Ovary (tissue), 9 donors: ENCODE results near the gene SYT2. TPM values are rescaled to one million over a fixed set of nuclear protein-coding genes. Genes with fewer than 3 reads are reported as not detected.
A peak's percentile ranks its signal among the peaks of the same experiment; 100 is the strongest.
"Not testable (repeated sequence)": the region's sequence is repeated elsewhere in the genome, so short reads cannot be mapped to it uniquely, and the experiment has no call there.

ENCODE experiments used
- DNase-seq, 5 donors: peaks; one replicate each; pipeline ENCODE4 v3.0.0-alpha.2; 2019 to 2020
- H3K27ac ChIP-seq, 2 donors: fragments of 200-600 bp; one replicate each; pipeline versions ENCODE4 v1.5.1 to v1.8.0; 2019 to 2022
- H3K27me3 ChIP-seq: fragments of 200-600 bp; one replicate; pipeline ENCODE4 v1.8.0; 2022
- H3K36me3 ChIP-seq: fragments of 200-600 bp; sonication (generic); one replicate; pipeline ENCODE4 v1.5.1; 2019
- H3K4me1 ChIP-seq: one replicate; pipeline ENCODE4 v1.8.1; 2013; ENCODE audit warnings: mild to moderate bottlenecking, moderate library complexity; ENCODE audit not compliant: insufficient read depth
- H3K4me3 ChIP-seq: fragments of 200-600 bp; sonication (generic); one replicate; pipeline ENCODE4 v1.5.1; 2017
- H3K9me3 ChIP-seq, 2 donors: fragments of 200-600 bp in 1 of 2; sonication (generic) in 1 of 2; one replicate each; pipeline versions ENCODE4 v1.5.1 to v1.8.1; 2013 to 2019; ENCODE audit warnings: mild to moderate bottlenecking in 1 of 2, moderate library complexity in 1 of 2
- CTCF ChIP-seq, 3 donors: fragments of 450-650 bp in 2 of 3; fragments of 200-600 bp in 1 of 3; IDR thresholded peaks; one replicate each; pipeline versions ENCODE4 v1.5.1 to v1.8.0; 2016 to 2022; ENCODE audit warnings: antibody characterized with exemption in 3 of 3, mild to moderate bottlenecking in 1 of 3
- EP300 ChIP-seq: sonication (generic); formaldehyde crosslinking; IDR thresholded peaks from one replicate; pipeline ENCODE4 v1.6.1; 2017; ENCODE audit warnings: antibody characterized with exemption
- POLR2A ChIP-seq: fragments of 450-650 bp; IDR thresholded peaks from one replicate; pipeline ENCODE4 v1.6.1; 2017; ENCODE audit warnings: antibody characterized with exemption, mild to moderate bottlenecking, moderate library complexity
- WGBS, 3 donors: extraction: QIAGEN DNeasy Blood & Tissue Kit in 1 of 3; methylation state at CpG; one replicate each; pipeline versions ENCODE4 v1.1.5 to v1.1.7; 2013 to 2017; 5-methylcytosine and 5-hydroxymethylcytosine counted together
- intact Hi-C, 4 donors: fragments of 100-400 bp; cut with DNase I; formaldehyde crosslinking; loops; one replicate each; pipeline versions ENCODE4 v1.11.0 to v1.15.1; 2022 to 2023
- polyA plus RNA-seq, 2 donors: library from polyadenylated mRNA; stranded (reverse); fragments of 200-250 nt in 1 of 2; fragments of 350-450 nt in 1 of 2; fragmentation: Illumina TruSeq in 1 of 2; extraction: RNeasy Lipid Tissue Mini Kit (QIAGEN cat#74804) in 1 of 2; gene quantifications; one replicate each; pipeline ENCODE4 v1.2.3, GENCODE V29; 2013 to 2014
- total RNA-seq, 7 donors: library from RNA; depleted of rRNA in 2 of 7; stranded (reverse); fragments of >200 nt in 2 of 7; fragmentation: NEBNext Ultra II Directional in 3 of 7; extraction: Animal tissue kit (Norgen Biotek cat#: 25700) in 3 of 7; gene quantifications; one replicate each; pipeline versions ENCODE4 v1.1.0 to v1.2.4, GENCODE V29; 2016 to 2023
- donor health status: DM: no; HTN: no; CAD: no; lungs with moderate emphysema.
- donor health status: DM: no; HTN: no; CAD: no.
- donor health status: Bipolar disorder and iron deficiency.
- donor health status: DM: yes; HTN: yes; CAD: no.
- donor health status: DM: no; HTN: no; CAD: no.
- donor health status: DM: yes; HTN: yes; CAD: no.

The SYT2 gene
- total and polyA plus RNA-seq, 9 donors, result 0.34 to 5.5 (median 0.57) TPM; not detected in 1

GRCh38 chr1:202625416-202626360, 84.6 kb downstream of the SYT2 start:
- H3K4me3 ChIP-seq, result no peak overlapping the region
- DNase-seq, result peak; percentile 69 to 86 (median 76)
- WGBS, 3 donors, result 34 to 41% (median 35%) methylated on average over 24 to 28 of the region's 28 CpGs
- intact Hi-C loops, result loop anchor here in 1 of 4 donors (10.0 kb wide), 1 partner anchor 51 kb away; no protein-coding TSS in a partner anchor
- H3K27ac ChIP-seq, result no peak overlapping the region
- H3K9me3 ChIP-seq, result no peaks in the 10 kb centered on the region
- no peaks in the 10 kb centered on the region for H3K27me3 ChIP-seq
- peaks cover 9% of the 10 kb centered on the region for H3K4me1 ChIP-seq
- no peaks in the 10 kb centered on the region for H3K36me3 ChIP-seq
- TF ChIP-seq POLR2A (no peak), CTCF (IDR thresholded peaks at IDR 0.05) (peak; percentile 53 to 59 (median 53))

- WGBS, 3 donors, result 55 to 93% (median 91%) methylated on average over 1 of the region's 1 CpG
- H3K4me1 ChIP-seq, result peaks cover 9% of the 10 kb centered on the region
Measured at GRCh38 chr1:202624781-202625108, 85.5 kb downstream of the SYT2 start.

GRCh38 chr1:202624088-202624780, 86.0 kb downstream of the SYT2 start:
- Histone ChIP-seq H3K27ac (no peak overlapping the region), H3K36me3 (no peaks in the 10 kb centered on the region), H3K27me3 (no peaks in the 10 kb centered on the region), H3K9me3 (no peaks in the 10 kb centered on the region), H3K4me3 (no peak overlapping the region), H3K4me1 (peaks cover 10% of the 10 kb centered on the region)
- intact Hi-C loops, result loop anchor here in 1 of 4 donors (10.0 kb wide), 1 partner anchor 49 kb away; no protein-coding TSS in a partner anchor
- WGBS, 3 donors, result 68 to 78% (median 75%) methylated on average over 7 of the region's 7 CpGs
- DNase-seq, result no peak
- TF ChIP-seq EP300, result no peak
- no peak for TF ChIP-seq CTCF (IDR thresholded peaks at IDR 0.05)
- no peak for TF ChIP-seq POLR2A

More at GRCh38 chr1:202624781-202625108, 85.5 kb downstream of the SYT2 start:
- no peak for DNase-seq
- Histone ChIP-seq H3K27ac (no peak overlapping the region), H3K4me3 (no peak overlapping the region), H3K27me3 (no peaks in the 10 kb centered on the region), H3K36me3 (no peaks in the 10 kb centered on the region), H3K9me3 (no peaks in the 10 kb centered on the region)
- intact Hi-C loops, result loop anchor here in 1 of 4 donors (10.0 kb wide), 1 partner anchor 50 kb away; no protein-coding TSS in a partner anchor
- TF ChIP-seq EP300, result no peak
- no peak for TF ChIP-seq POLR2A
- TF ChIP-seq CTCF (IDR thresholded peaks at IDR 0.05), result no peak

- peak in 1 of 5 donors; percentile 25 for DNase-seq
- peak overlapping the region; percentile 18 for H3K4me3 ChIP-seq
- not testable (repeated sequence) for H3K27me3 ChIP-seq, H3K9me3 ChIP-seq, H3K36me3 ChIP-seq
- intact Hi-C loops, result loop anchor here in 1 of 4 donors (10.0 kb wide), 1 partner anchor 49 kb away; no protein-coding TSS in a partner anchor
- peak overlapping the region in 1 of 2 donors; percentile 27 for H3K27ac ChIP-seq
- 24 to 35% (median 34%) methylated on average over 12 of the region's 12 CpGs for WGBS, 3 donors
- peaks cover 16% of the 10 kb centered on the region for H3K4me1 ChIP-seq
Measured at GRCh38 chr1:202623476-202623875, 86.8 kb downstream of the SYT2 start.
